ENCODE results near the gene ENG.

- no peak for TF ChIP-seq CTCF (IDR thresholded peaks at IDR 0.05; ENCODE audit: borderline replicate concordance, extremely low read depth, low read length, poor library complexity, severe bottlenecking)
- TF ChIP-seq EZH2 (IDR thresholded peaks at IDR 0.05; ENCODE audit: borderline replicate concordance, low read depth, low read length, severe bottlenecking): no peak
These were observed 11.4 kb upstream of the ENG start for GRCh38 chr9:127865645-127866464.

Data from DND-41 (cell line).